Progenitor cell of endocrine pancreas (in vitro differentiated cells): ENCODE results near the gene KSR2. TPM values are rescaled to one million over a fixed set of nuclear protein-coding genes. Genes with fewer than 3 reads are reported as not detected.
"Not testable (repeated sequence)": the region's sequence is repeated elsewhere in the genome, so short reads cannot be mapped to it uniquely, and the experiment has no call there.

ENCODE experiments used
- DNase-seq: peaks from one replicate; pipeline ENCODE4 v3.0.0; 2021; ENCODE audit warnings: low spot score; ENCODE audit not compliant: unreplicated experiment
- H3K27ac Mint-ChIP-seq: 2 replicates; pipeline ENCODE4 v1.8.0; 2021; ENCODE audit warnings: mild to moderate bottlenecking, moderate library complexity, mixed read lengths
- H3K27me3 Mint-ChIP-seq: 2 replicates; pipeline ENCODE4 v1.8.0; 2021; ENCODE audit warnings: mixed read lengths
- H3K36me3 Mint-ChIP-seq: 2 replicates; pipeline ENCODE4 v1.8.0; 2022; ENCODE audit warnings: mixed read lengths; ENCODE audit not compliant: insufficient read depth
- H3K4me1 Mint-ChIP-seq: 2 replicates; pipeline ENCODE4 v1.8.0; 2021; ENCODE audit warnings: low read depth, mixed read lengths
- H3K4me3 Mint-ChIP-seq: 2 replicates; pipeline ENCODE4 v1.8.0; 2021; ENCODE audit warnings: low read depth, mild to moderate bottlenecking, moderate library complexity, mixed read lengths
- H3K9me3 Mint-ChIP-seq: 2 replicates; pipeline ENCODE4 v1.8.0; 2021; ENCODE audit warnings: low read depth, mixed read lengths
- total RNA-seq: library from RNA; stranded (reverse); gene quantifications from 2 replicates; pipeline ENCODE4 v1.2.1, GENCODE V29; 2021
- TF ChIP-seq, protein P1 (sequence below): fragments of 200-600 bp; sonication (generic); IDR thresholded peaks from one replicate; pipeline ENCODE4 v1.5.0; 2021; ENCODE audit warnings: antibody characterized with exemption, mild to moderate bottlenecking; ENCODE audit not compliant: unreplicated experiment

Gene KSR2
- total RNA-seq, 1 donor from 2014 or later = 1.8 TPM

DNA sequence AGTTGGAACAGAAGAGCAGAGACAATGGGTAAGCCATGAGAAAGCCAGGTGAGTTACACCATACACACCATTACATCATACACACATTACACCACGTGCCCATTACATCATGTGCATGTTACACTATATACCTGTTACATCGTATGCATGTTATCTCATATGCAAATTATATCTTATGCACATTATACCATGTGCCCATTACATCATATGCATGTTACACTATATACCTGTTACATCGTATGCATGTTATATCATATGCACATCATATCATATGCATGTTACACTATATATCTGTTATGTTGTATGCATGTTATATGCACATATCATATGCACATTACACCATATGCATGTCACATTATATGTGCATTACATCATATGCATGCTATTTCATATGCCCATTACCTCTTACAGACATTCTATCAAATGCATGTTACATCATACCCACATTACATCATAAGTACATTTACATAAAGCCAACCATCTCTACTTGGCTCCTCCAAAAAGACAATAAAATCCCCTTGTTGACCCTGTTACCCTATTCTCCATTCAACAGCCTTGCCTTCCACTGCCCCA, 207.2 kb downstream of the KSR2 start:
- H3K27ac Mint-ChIP-seq = no peak overlapping the region
- no peak overlapping the region for H3K4me3 Mint-ChIP-seq
- H3K9me3 Mint-ChIP-seq = peaks cover 9% of the 10 kb centered on the region
- no peaks in the 10 kb centered on the region for H3K27me3 Mint-ChIP-seq
- H3K4me1 Mint-ChIP-seq = peaks cover 2% of the 10 kb centered on the region
- H3K36me3 Mint-ChIP-seq = peaks cover 6% of the 10 kb centered on the region
- DNase-seq = no peak
- TF ChIP-seq, protein P1, sequence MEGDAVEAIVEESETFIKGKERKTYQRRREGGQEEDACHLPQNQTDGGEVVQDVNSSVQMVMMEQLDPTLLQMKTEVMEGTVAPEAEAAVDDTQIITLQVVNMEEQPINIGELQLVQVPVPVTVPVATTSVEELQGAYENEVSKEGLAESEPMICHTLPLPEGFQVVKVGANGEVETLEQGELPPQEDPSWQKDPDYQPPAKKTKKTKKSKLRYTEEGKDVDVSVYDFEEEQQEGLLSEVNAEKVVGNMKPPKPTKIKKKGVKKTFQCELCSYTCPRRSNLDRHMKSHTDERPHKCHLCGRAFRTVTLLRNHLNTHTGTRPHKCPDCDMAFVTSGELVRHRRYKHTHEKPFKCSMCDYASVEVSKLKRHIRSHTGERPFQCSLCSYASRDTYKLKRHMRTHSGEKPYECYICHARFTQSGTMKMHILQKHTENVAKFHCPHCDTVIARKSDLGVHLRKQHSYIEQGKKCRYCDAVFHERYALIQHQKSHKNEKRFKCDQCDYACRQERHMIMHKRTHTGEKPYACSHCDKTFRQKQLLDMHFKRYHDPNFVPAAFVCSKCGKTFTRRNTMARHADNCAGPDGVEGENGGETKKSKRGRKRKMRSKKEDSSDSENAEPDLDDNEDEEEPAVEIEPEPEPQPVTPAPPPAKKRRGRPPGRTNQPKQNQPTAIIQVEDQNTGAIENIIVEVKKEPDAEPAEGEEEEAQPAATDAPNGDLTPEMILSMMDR = no peak

DNA sequence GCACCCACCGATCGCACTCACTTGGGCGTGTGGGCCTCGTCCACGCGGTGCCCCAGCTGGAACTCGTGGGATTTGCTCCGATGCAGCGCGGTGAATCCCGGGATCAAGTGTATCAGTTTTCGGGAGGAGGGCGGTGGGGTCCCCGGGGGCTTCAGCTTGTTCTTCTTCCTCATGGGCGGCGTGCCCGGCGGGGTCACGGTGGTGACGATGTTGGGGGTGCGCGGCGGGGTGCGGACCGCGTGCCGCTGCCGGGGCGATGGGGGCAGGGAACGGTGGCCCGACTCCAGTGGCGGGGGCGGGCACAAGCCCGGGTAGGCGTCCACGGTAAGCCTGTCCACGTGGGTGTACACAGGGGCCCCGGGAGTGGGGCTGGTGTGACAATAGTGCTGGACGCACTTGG, 207.8 kb downstream of the KSR2 start:
- Mint-ChIP-seq H3K36me3 (peaks cover 4% of the 10 kb centered on the region), H3K4me1 (peaks cover 2% of the 10 kb centered on the region)

DNA sequence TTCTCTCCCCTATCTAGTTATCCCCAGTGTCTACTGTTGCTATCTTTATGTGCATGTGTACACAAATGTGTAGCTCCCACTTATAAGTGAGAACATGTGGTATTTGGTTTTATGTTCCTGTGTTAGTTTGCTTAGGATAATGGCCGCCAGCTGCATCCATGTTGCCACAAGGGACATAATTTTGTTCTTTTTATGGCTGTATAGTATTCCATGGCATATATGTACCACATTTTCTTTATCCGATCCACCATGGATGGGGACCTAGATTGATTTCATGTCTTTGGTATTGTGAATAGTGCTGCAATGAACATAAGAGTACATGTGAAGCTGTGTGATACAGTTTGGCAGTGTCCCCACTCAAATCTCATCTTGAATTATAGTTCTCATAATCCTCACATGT, 218.1 kb downstream of the KSR2 start:
- H3K36me3 Mint-ChIP-seq = no peaks in the 10 kb centered on the region
- H3K27me3 Mint-ChIP-seq = peaks cover 7% of the 10 kb centered on the region
- peaks cover 10% of the 10 kb centered on the region for H3K9me3 Mint-ChIP-seq
- H3K4me3 Mint-ChIP-seq = no peak overlapping the region
- H3K4me1 Mint-ChIP-seq = no peaks in the 10 kb centered on the region
- no peak overlapping the region for H3K27ac Mint-ChIP-seq
- DNase-seq = no peak
- TF ChIP-seq, protein P1 = no peak

More for the DNA sequence above, 207.8 kb downstream of the KSR2 start:
- Mint-ChIP-seq H3K27ac (no peak overlapping the region), H3K4me3 (no peak overlapping the region), H3K9me3 (peaks cover 7% of the 10 kb centered on the region), H3K27me3 (no peaks in the 10 kb centered on the region)
- TF ChIP-seq, protein P1 = no peak
- DNase-seq = no peak

DNA sequence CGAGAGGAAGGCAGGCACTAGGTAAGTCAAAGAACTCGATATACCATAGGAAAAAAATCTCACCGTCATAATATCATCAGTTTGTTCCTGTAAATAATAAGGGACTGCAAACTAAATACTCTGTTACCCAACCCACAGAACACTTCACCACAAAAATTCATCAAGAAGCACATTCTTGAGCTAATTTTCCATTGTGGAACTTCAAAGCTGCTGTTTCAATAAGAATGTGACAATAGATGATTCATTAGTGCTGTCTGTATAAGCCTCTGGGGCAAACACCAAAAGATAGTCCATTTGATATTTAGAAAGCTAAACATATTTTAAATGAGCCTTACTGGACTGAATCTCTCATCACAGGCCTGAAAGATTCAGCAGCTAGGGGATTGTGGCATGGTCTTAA, 219.4 kb downstream of the KSR2 start:
- H3K9me3 Mint-ChIP-seq = peaks cover 11% of the 10 kb centered on the region
- no peak for DNase-seq

DNA sequence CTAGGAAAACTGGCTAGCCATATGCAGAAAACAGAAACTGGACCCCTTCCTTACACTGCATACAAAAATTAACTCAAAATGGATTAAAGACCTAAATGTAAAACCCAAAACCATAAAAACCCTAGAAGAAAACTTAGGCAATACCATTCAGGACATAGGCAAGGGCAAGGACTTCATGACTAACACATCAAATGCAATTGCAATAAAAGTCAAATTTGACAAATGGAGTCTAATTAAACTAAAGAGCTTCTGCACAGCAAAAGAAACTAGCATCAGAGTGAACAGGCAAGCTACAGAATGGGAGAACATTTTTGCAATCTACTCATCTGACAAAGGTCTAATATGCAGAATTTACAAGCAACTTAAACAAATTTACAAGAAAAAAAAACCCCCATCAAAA, 222.4 kb downstream of the KSR2 start:
- H3K4me1 Mint-ChIP-seq = not testable (repeated sequence)

More for the DNA sequence above, 219.4 kb downstream of the KSR2 start:
- TF ChIP-seq, protein P1 = no peak
- Mint-ChIP-seq H3K36me3 (no peaks in the 10 kb centered on the region), H3K27ac (no peak overlapping the region), H3K4me1 (no peaks in the 10 kb centered on the region), H3K27me3 (no peaks in the 10 kb centered on the region), H3K4me3 (no peak overlapping the region)

DNA sequence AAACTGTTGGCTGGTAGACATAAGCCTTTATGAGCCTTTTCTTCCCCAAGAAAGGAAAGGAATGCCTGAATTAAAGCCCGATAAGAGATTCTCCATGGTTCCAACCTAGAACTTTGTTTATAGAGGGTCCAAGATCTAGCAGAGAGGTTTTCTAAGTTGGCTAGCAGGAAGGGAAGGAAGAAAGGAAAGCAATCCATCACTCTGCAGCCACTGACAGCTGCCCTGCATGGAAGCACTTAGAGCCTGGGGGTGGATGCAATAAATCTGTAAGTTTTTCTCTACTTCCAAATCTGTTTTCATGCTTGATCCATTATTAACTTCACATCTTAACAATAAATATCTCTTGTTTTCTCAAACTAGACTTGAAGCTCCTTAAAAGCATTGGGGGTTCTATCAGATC, 224.4 kb downstream of the KSR2 start:
- peaks cover 8% of the 10 kb centered on the region for H3K9me3 Mint-ChIP-seq
- no peak overlapping the region for H3K27ac Mint-ChIP-seq
- H3K4me3 Mint-ChIP-seq = no peak overlapping the region
- H3K27me3 Mint-ChIP-seq = peaks cover 3% of the 10 kb centered on the region
- no peaks in the 10 kb centered on the region for H3K4me1 Mint-ChIP-seq
- no peaks in the 10 kb centered on the region for H3K36me3 Mint-ChIP-seq
- TF ChIP-seq, protein P1 = no peak
- DNase-seq = no peak

More for the DNA sequence above, 222.4 kb downstream of the KSR2 start:
- DNase-seq, H3K36me3 Mint-ChIP-seq, H3K27me3 Mint-ChIP-seq, H3K27ac Mint-ChIP-seq, H3K4me3 Mint-ChIP-seq: not testable (repeated sequence)
- peaks cover 11% of the 10 kb centered on the region for H3K9me3 Mint-ChIP-seq
